GM19193 (cell line): Measurements from ENCODE around the gene CCNK.

Source experiments
- POLR2A ChIP-seq: IDR thresholded peaks from 4 replicates; pipeline ENCODE4 v1.6.1; 2011; ENCODE audit not compliant: insufficient read depth, insufficient read length; ENCODE audit errors: extremely low read depth

CCNK gene

GRCh38 chr14:99509871-99510555, 28.8 kb downstream of the CCNK start:
- no peak for TF ChIP-seq POLR2A

- TF ChIP-seq POLR2A: no peak
Measured at GRCh38 chr14:99510556-99511139, 29.4 kb downstream of the CCNK start.

GRCh38 chr14:99511421-99512109, 30.4 kb downstream of the CCNK start:
- TF ChIP-seq POLR2A: no peak

GRCh38 chr14:99512110-99512449, 30.9 kb downstream of the CCNK start:
- TF ChIP-seq POLR2A: no peak

- TF ChIP-seq POLR2A: no peak
Measured at GRCh38 chr14:99512571-99513182, 31.5 kb downstream of the CCNK start.

GRCh38 chr14:99513183-99513694, 32.0 kb downstream of the CCNK start:
- TF ChIP-seq POLR2A: peak; percentile 10

- TF ChIP-seq POLR2A: peak; percentile 9
Measured at GRCh38 chr14:99513946-99514551, 32.8 kb downstream of the CCNK start.

GRCh38 chr14:99514552-99515300, 33.5 kb downstream of the CCNK start:
- TF ChIP-seq POLR2A: peak; percentile 8

- no peak for TF ChIP-seq POLR2A
Measured at GRCh38 chr14:99515301-99516155, 34.3 kb downstream of the CCNK start.

GRCh38 chr14:99516156-99516870, 35.1 kb downstream of the CCNK start:
- TF ChIP-seq POLR2A: no peak

GRCh38 chr14:99516871-99517642, 35.8 kb downstream of the CCNK start:
- TF ChIP-seq POLR2A: no peak
